ENCODE data around the gene DLGAP1.
"Not testable (repeated sequence)": the region's sequence is repeated elsewhere in the genome, so short reads cannot be mapped to it uniquely, and the experiment has no call there.

Gene DLGAP1

DNA sequence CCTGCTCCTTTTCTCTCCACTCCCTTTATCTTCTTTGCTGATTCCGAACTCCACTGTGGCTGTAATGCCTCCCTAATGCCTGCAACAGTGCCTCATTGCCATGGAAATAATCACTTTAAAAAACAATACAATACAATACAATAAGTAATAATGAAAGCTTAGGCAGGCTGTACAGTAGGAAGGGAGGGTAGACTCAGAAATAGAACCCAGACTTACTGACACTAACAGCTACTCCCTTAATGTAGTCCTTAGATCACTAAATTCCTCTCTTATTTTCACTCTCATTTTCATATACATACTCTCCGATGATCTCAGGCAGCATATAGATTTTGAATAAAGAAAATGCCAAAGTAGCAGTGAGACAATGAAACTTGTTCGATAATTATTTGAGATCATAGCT is 70.2 kb downstream of the DLGAP1 start:
- DNase-seq: no peak

DNA sequence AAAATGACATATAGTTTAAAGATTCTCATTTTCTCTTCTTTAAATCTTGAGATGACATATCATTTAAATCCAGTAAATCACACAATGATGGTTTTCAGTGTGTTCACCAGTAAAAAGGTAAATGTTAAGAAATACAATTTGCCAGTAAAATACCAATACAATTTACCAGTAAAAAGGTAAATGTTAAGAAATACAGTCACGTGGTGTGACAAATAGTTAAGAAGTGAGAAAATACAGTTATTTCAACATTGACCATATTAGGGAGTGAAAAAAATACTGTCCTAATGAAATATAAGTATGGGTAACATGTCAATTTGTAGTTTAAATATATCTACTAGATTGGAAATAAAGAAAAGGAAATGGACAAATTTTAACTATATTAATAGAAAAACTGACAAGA is 80.5 kb downstream of the DLGAP1 start:
- DNase-seq: no peak

DNA sequence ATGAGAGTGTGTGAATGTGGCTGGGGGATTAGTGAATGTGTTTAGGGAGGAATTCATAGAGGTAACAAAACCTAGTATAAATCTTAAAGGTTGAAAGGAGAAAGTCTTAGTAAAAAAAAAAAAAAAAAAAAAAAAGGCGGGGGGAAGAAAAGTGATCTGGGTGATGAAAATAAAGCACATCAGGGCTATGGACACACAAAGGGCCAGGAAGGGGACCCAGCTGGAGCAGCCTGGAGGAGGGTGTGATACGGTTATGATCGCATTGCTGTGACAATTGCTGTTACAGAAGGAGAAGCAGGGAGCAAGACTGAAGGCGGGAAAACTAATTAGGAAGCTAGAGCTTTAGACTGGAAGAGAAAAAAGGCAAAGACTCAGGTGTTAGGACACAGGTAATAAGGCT is 85.4 kb downstream of the DLGAP1 start:
- DNase-seq: no peak

DNA sequence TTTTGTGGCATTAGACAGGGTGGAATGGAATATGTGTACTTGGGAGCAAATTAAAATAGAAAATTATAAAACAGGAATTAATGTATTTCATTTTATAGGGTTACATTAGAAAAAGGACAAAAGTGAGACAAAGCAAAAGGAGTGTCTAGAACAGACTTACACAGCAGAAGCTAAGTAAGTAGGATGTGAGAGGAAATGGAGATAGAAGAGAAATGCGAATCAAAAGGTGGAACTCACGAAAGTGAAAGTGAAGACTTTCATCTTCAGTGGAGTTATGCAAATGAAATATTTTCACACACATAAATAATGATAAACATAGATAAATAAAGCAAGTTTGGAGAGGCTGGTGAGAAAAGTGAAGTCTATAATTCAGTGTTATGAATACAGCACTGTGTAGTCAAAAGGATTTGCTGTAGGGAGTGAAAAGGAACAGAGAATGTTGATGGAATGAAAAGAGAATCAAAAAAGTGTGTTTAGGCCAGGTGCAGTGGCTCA is 94.8 kb downstream of the DLGAP1 start:
- DNase-seq: no peak

DNA sequence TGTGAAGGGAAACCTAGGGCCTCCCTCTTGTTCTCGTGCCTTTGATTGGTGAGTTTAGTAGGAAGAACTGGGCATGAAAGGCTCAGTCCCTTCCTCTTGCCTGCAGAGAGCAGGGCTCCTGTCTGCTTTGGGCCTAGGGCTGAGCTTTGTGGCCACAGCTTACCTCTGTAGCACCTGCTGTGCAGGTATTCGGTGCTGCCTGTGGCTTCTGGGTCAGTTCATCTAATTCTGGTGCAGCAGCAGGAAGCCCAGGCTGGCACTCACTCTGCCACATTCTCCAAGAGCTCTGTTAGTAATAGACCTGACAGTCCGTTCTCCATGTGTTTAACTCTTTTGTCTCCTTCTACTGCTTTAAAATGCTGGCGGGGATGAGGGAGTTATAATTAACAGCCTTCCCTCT is 96.5 kb downstream of the DLGAP1 start:
- DNase-seq: no peak

DNA sequence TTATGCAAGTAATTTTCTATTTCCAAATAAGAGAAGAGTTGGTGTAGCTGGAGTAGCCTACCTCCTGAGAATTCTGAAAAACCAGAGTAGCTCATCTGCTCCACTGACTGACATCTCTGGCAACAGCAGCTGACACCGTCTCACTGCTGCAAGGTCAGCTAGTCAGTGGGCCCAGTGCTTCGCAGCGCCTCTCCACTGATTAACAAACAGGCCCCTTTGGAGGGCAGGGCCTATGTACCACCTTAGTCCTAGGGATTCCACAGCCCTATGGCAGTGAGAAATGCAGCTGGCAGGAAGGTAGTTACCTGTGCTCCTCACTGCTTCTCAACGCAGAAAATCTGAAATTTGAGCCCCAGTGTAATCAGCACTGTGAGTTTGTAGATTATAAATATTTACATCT is 97.5 kb downstream of the DLGAP1 start:
- no peak for DNase-seq

DNA sequence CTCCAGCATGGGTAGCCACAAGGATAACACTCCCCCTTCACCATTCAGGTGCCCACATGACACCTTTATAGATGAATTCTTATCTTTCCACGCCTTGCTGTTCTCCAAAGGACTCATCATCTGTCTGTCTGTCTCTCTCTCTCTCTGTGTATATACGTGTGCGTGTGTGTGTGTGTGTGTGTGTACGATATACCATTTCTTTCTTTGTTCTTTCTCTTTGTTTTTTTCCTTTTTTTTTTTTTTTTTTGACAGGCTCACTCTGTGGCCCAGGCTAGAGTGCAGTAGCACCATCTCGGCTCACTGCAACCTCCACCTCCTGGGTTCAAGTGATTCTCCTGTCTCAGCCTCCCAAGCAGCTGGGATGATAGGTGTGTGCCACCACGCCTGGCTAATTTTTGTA is 98.2 kb downstream of the DLGAP1 start:
- no peak for DNase-seq

DNA sequence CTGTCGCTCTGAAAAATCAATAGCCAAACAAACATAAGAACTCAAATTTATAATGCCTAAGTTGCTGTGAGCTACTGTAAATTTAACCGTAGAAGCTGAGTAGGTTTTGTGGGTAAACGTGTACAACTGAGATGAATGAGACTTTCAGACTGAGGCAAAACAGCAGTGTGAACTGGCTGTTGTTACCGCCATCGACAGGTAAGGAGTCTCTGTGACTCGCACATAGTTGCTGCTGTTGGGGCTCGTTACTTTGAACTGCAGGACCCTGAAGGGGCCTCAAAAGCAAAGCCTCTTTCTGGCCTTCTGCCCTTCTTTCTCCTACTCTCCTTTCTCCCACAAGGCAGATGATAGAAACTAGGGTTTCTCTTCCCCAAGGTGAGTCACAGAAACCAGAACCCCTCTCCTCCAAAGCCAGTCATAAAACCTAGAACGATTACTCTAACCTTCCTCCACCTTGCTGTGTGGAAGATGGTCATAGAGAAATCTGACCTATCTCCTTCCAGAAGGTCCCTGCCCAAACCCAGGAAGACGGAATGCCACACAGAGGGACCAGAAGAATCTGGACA is 101.2 kb downstream of the DLGAP1 start:
- no peak for DNase-seq

DNA sequence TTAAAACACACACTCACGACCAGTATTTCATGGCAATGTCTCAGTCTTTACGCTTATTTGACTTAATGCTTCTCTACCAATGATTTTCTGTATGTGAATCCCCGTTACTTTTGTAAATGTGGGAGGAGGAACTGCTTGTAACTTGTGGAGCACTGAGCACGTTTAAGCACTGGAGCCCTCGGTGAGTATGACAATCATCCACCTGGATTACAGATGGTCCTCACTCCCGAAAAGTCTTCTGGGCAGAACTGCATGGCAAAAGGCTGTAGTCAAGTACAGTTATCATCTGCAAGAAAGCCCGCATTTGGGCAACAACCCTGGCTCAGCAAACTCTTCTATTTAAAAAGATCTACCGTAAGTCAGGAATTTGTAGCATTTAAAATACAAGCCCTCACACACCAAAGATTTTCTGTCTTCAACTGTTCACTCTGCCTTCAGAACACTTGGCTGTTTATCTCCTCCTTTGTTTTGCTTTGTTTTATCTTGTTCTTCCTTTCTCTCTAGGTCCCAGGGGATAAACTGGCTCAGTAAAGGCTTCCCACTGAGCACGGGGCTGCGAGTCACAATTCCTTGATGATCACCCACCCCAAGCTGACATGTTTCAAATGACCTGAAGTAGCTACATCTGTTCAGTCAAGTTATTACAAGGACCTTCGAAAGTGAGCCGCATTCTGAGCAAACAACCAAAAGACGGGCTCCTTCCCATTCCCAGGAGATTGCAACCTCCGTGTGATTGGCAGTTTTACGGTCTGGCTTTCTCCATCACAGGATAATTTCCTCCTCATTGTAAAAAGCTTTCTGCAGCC is 102.2 kb downstream of the DLGAP1 start:
- DNase-seq: no peak

DNA sequence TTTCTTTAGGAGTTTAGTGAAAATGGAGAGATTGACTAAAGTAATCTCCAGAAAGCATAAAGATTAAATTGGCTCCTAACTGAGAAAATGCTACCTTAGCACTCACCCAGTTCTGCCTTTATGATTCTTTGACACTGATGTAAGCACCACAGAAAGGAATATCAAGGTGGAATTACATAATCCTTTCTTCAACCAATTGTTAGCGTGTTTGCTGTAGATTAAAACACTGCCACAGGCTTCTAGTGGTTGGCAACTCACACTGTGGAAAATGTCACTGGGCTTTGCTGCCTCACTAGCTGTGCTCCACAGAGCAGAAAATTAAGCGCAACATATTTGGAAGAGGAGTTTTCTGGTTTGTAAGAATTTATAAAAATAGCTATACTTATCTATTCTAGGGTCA is 104.1 kb downstream of the DLGAP1 start:
- no peak for DNase-seq

DNA sequence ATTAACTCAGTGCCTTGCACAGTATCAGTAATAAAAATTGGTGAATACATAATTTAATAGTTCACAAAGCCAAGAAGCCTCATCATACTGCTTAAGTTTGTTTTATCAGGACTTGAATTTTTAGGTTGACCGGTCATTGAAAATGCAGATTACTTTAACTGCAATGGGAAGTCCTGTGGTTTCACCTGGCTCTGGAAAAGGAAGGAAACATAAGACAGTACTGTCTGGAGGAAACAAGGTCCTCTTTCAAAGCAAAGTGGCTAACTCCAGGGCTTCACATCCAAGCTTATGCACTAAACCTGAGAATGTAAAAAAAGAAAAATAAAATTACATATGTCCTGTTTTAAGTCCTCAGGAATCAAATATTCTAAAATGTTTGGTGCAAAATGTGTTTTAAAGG is 119.7 kb downstream of the DLGAP1 start:
- no peak for DNase-seq

DNA sequence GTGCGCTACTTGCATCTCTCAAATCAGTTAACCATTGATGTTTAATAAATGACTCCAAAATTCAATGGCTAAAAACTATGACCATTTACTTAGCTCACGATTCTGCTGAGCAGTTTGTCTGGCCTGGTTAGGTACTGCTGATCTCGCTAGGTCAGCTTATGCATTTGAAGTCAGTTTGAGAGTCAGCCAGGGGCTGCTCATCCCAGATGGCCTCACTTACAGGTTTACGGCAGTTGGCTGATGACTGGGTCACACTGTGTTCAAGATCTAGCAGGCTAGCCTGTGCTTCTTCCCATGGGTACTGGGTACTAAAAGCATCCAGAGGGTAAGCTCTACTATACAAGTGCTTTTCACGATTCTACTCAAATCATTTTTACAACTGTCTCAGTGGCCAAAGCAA is 122.1 kb downstream of the DLGAP1 start:
- no peak for DNase-seq

DNA sequence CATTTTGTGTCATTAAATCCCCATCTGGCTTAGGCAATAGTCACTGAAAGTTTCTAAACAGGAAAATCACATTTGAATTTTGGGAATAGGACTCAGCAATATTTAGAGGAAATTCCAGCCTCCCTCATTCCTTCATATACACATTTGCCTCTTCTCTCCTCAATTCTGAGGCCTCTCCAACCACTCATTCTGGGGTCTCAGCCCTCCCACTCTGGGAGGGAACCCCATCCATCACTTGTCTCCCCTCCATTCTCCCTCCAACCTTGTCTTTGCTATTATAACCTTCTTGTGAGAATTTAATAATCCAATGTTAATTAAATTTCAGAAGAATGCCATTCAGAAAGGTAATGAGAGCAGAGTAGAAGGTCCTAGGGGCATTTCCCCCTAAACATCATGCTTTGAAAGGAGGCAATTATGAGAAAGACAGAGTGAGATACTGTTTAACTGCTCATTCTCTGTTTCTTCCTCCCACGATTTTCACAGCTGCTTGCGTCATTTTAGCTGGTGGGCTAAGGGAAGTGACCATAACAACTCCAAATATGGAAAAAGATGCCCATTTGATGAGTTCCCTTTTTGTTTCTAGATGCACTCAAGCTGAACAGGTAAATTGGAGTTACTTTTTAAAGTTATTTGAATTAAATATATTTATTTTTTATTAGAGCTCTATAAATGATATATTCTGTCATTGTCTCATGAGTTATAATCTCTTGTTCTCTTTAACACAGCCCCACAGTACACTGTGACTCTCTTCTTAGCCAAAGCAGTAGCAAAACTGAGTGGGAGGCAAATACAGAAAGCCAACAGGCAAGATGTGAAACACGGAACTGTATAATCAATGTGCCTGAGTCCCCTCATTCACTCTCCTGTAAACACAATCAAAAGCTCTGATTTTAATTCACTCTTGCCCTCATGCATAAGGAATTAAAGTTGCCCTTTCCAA is 135.1 kb downstream of the DLGAP1 start:
- DNase-seq: no peak

DNA sequence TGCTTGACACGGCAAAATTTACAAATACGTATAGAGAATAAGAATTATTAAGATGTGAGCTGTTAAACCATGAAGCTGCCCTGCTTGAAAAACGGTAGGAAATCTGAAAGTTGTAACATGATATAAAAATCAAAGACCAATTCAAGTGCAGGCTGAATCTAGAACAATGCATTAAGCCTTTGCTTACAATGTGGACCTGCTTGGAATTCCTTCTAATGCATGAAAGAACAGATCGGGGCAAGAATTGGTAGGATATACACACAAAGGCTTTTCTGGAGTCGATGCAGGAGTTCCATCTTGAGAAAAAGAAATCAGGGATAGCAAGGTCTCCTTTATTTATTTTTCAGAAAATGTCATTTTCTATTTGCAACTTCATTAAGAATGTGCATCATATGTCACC is 136.8 kb downstream of the DLGAP1 start:
- no peak for DNase-seq

DNA sequence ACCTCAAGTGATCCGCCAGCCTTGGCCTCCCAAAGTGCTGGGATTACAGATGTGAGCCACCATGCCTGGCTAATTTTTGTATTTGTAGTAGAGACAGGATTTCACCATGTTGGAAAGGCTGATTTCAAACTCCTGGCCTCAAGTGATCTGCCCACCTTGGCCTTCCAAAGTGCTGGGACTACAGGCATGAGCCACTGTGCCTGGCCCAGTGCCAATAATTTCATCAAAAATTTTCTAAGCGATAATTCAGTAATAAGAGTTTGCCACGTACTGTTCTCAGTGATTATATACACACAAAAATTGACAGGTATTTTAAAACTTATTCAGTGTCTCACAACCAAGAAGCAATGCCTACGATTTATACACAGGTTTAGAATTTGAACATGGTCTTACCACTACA is 143.2 kb downstream of the DLGAP1 start:
- not testable (repeated sequence) for DNase-seq

DNA sequence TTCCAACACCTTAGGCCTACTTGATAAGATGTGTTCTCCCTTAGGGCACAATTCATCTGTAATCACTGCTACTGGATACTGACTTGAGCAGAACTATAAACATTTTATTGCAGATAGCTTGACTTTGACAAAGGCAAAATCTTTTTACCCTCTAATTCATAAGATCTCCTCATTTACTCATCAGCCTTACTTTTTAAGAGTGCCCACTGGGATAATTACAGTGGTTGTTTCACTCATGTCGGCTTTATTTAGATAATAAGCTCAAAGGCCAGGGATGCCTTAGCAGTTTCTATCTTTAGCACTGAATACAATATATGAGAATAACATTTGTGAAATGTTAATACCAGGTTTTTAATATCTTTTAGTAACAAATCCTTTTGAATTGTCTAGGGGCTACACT is 144.0 kb downstream of the DLGAP1 start:
- no peak for DNase-seq

DNA sequence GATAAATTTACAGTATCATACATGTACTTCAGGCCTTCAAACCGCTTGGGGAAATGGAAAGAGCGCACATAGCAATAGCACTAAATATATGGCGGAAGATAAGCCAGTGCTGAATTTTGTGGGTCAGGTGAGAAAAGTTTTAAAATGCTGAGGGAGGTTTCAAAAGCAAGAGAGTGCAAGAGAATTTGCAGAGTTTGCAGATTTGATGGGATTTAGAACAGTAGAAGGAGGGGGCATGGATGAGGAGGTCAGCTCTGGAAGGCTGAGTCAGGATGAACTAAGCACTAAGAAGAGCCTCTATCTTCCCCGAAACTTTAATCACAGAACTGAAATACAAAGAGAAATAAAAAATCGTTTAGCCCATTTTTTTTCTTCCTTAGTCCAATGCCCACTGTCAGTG is 145.9 kb downstream of the DLGAP1 start:
- DNase-seq: no peak

DNA sequence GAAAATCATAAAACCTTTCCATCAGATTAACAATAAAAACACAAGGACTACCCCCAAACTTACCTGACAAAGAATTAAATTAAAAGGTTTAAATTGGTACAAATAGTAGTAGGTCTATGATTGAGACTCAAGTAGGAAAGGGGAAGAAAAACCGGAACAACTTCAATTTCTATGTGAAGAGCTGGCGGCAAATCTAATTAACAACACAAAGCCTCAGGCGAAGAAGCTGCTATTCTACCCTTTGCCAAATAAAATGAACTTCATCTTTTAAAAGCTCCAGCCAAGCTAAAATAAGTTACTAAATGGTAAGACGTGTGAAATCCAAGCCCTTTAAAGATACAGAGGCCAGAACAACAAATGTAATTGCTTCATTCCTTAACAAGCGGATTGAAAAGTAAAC is 146.5 kb downstream of the DLGAP1 start:
- no peak for DNase-seq

DNA sequence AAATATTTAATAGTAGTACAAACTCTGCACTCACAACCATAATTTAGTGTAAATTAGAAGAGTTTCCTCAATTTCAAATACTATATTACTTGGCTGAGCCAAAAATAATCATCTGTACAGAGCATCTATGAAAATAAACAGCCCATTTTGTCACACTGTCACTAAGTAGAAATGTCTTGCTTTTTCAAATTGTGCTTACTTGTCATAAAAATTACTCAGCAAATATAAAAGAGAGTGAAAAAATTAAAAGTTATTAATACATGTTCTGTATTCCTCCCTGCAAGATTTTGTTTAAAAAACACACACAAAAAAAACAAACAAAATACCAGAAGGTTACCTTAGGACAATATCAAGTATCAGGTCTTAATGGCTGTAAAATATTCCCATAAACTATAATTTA is 155.7 kb downstream of the DLGAP1 start:
- DNase-seq: no peak

DNA sequence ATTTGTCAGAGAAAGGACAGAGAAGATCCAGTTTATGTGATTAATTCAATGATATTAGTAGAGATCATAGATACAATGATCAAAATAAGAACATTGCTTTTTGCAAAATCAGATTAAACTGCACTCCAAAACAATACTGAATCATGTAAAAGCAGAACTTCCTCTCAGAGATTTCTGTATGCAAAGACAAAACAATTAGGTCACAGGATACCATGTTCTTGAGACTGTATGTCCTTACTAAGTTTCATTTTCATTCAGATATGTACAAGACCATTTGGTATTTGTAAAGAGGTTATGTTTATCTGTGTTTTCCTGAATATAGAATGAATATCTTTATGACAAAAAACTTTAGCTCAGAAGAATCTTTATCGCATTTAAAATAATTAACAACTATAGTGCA is 161.8 kb downstream of the DLGAP1 start:
- no peak for DNase-seq

DNA sequence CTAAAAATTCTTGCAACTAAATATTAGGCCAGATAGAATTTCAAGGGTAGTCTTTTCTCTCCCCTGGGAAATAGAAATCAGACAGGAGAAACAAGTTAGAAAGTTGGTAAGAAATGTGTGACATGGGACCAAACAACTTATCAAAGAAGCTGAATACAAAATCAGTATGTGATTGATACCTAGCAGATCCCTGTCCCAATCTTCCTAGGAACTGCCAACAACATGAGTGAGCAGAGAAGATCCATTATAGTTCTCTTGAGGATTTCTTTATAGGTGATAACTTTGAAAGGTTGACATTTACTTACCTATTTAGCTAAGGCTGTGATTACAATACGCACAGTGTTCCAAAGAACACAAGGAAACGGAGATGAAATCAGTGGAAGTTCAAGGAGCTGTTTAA is 162.4 kb downstream of the DLGAP1 start:
- DNase-seq: no peak

DNA sequence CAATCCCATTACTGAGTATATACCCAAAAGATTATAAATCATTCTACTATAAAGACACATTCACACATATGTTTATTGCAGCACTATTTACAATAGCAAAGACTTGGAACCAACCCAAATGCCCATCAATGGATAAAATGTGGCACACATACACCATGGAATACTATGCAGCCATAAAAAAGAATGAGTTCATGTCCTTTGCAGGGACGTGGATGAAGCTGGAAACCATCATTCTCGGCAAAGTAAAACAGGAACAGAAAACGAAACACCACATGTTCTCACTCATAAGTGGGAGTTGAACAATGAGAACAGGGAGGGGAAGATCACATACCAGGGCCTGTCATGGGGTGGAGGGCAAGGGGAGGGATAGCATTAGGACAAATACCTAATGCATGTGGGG is 167.8 kb downstream of the DLGAP1 start:
- not testable (repeated sequence) for DNase-seq

DNA sequence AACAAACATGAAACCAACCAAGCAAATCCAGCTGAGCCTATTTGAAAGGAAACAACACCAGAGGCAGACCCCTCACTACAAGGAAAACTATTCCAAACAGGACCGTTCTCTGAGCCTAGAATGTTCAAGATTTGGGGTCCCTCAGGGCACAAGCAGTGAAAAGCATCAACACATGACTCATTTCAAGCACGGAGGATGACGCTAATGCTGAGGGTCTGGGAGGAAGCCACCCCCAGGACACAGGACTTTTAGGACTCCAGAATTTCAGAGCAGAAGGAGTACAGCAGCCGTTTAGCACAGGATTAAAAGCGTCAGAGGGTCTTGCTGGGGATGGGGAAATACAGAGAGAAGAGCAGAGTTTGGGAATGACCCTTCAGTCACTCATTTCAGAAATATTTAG is 168.9 kb downstream of the DLGAP1 start:
- DNase-seq: no peak

DNA sequence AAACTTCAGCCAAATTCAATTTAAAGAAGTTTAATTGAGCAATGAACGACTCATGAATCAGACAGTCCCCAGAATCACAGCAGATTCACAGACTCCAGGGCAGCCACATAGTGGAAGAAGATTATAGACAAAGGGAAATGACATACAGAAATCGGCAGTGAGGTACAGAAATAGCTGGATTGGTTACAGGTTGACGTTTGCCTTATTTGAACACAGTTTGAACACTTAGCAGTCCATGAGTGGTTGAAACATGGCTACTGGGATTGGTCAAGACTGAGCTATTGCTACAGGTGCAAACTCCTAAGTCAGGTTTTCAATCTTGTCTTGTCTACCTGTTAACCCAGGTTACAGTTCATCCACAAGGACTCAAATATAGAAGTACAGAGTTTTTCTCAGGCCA is 169.6 kb downstream of the DLGAP1 start:
- DNase-seq: no peak

All from hippocampal formation (tissue), 2 donors.